T follicular helper cell (primary cell): ENCODE results near the gene HSPA12A.

Experiments
- DNase-seq: peaks from one replicate; pipeline ENCODE4 v3.0.0-alpha.2; 2020; ENCODE audit warnings: low read depth
- total RNA-seq, 2 experiments: gene quantifications; one replicate each; lab custom pipeline; 2026; lab: John Stamatoyannopoulos, UW

Gene HSPA12A
- 0.61 to 1.4 reads per million in 2 experiments for total RNA-seq

- DNase-seq, result peak; percentile 14
Observed at GRCh38 chr10:116742367-116743265, at the start of gene HSPA12A. Gene HSPA12A (minus strand): TSS chr10:116742566. CDS start chr10:116742469, 97 bp downstream.

- DNase-seq, result no peak
Observed at GRCh38 chr10:116791241-116791640, 48.9 kb upstream of the HSPA12A start.

- peak; percentile 55 for DNase-seq
Observed at GRCh38 chr10:116787893-116788665, 45.7 kb upstream of the HSPA12A start.

GRCh38 chr10:116787053-116787659 lies 44.8 kb upstream of the HSPA12A start:
- no peak for DNase-seq

GRCh38 chr10:116785867-116786266 lies 43.5 kb upstream of the HSPA12A start:
- DNase-seq, result no peak

GRCh38 chr10:116785282-116785681 lies 42.9 kb upstream of the HSPA12A start:
- DNase-seq, result no peak

GRCh38 chr10:116784651-116785050 lies 42.3 kb upstream of the HSPA12A start:
- no peak for DNase-seq

GRCh38 chr10:116784035-116784434 lies 41.7 kb upstream of the HSPA12A start:
- DNase-seq, result no peak

- DNase-seq, result no peak
Observed at GRCh38 chr10:116783011-116783655, 40.8 kb upstream of the HSPA12A start.

GRCh38 chr10:116781370-116781884 lies 39.1 kb upstream of the HSPA12A start:
- no peak for DNase-seq

- DNase-seq, result no peak
Observed at GRCh38 chr10:116780691-116781205, 38.4 kb upstream of the HSPA12A start.

GRCh38 chr10:116779076-116779687 lies 36.8 kb upstream of the HSPA12A start:
- no peak for DNase-seq

GRCh38 chr10:116777006-116777405 lies 34.6 kb upstream of the HSPA12A start:
- no peak for DNase-seq

- DNase-seq, result no peak
Observed at GRCh38 chr10:116775488-116776400, 33.4 kb upstream of the HSPA12A start.

GRCh38 chr10:116774728-116775151 lies 32.4 kb upstream of the HSPA12A start:
- no peak for DNase-seq

- no peak for DNase-seq
Observed at GRCh38 chr10:116772909-116773705, 30.7 kb upstream of the HSPA12A start.

- no peak for DNase-seq
Observed at GRCh38 chr10:116771959-116772585, 29.7 kb upstream of the HSPA12A start.
